Right hindlimb (tissue), 1 donor: ENCODE results near the gene TNRC6B.

Experiments used
- DNase-seq: peaks from one replicate; pipeline ENCODE4 v3.0.0-alpha.2; 2018

Gene TNRC6B

GRCh38 chr22:40244586-40244985 is 66.9 kb downstream of the TNRC6B start:
- DNase-seq, result no peak

- no peak for DNase-seq
Observed at GRCh38 chr22:40247976-40248375, 70.3 kb downstream of the TNRC6B start.

GRCh38 chr22:40249286-40249685 is 71.6 kb downstream of the TNRC6B start:
- DNase-seq, result no peak

- no peak for DNase-seq
Observed at GRCh38 chr22:40250608-40251007, 72.9 kb downstream of the TNRC6B start.

GRCh38 chr22:40251106-40251505 is 73.4 kb downstream of the TNRC6B start:
- no peak for DNase-seq

GRCh38 chr22:40252146-40252545 is 74.4 kb downstream of the TNRC6B start:
- no peak for DNase-seq

- DNase-seq, result no peak
Observed at GRCh38 chr22:40256516-40256915, 78.8 kb downstream of the TNRC6B start.

- DNase-seq, result no peak
Observed at GRCh38 chr22:40258017-40258416, 80.3 kb downstream of the TNRC6B start.

GRCh38 chr22:40258501-40258915 is 80.8 kb downstream of the TNRC6B start:
- DNase-seq, result no peak

- DNase-seq, result no peak
Observed at GRCh38 chr22:40261783-40262182, 84.1 kb downstream of the TNRC6B start.

- DNase-seq, result no peak
Observed at GRCh38 chr22:40263191-40263590, 85.5 kb downstream of the TNRC6B start.

GRCh38 chr22:40265783-40266182 is 88.1 kb downstream of the TNRC6B start:
- no peak for DNase-seq

GRCh38 chr22:40270031-40270430 is 92.3 kb downstream of the TNRC6B start:
- DNase-seq, result no peak

GRCh38 chr22:40270748-40271373 is 93.1 kb downstream of the TNRC6B start:
- DNase-seq, result no peak

- no peak for DNase-seq
Observed at GRCh38 chr22:40271440-40271839, 93.7 kb downstream of the TNRC6B start.

- DNase-seq, result no peak
Observed at GRCh38 chr22:40273319-40273718, 95.6 kb downstream of the TNRC6B start.

GRCh38 chr22:40276996-40277823 is 99.5 kb downstream of the TNRC6B start:
- DNase-seq, result peak; percentile 38

GRCh38 chr22:40279017-40279416 is 101.3 kb downstream of the TNRC6B start:
- DNase-seq, result no peak

GRCh38 chr22:40281717-40282116 is 104.0 kb downstream of the TNRC6B start:
- no peak for DNase-seq

- DNase-seq, result no peak
Observed at GRCh38 chr22:40285513-40285912, 107.8 kb downstream of the TNRC6B start.

- no peak for DNase-seq
Observed at GRCh38 chr22:40289991-40290459, 112.3 kb downstream of the TNRC6B start.

- DNase-seq, result no peak
Observed at GRCh38 chr22:40290516-40290915, 112.8 kb downstream of the TNRC6B start.

GRCh38 chr22:40294696-40295095 is 117.0 kb downstream of the TNRC6B start:
- DNase-seq, result no peak

- DNase-seq, result no peak
Observed at GRCh38 chr22:40300316-40300715, 122.6 kb downstream of the TNRC6B start.
